ENCODE data around the gene NEMP1.

Gene NEMP1

DNA sequence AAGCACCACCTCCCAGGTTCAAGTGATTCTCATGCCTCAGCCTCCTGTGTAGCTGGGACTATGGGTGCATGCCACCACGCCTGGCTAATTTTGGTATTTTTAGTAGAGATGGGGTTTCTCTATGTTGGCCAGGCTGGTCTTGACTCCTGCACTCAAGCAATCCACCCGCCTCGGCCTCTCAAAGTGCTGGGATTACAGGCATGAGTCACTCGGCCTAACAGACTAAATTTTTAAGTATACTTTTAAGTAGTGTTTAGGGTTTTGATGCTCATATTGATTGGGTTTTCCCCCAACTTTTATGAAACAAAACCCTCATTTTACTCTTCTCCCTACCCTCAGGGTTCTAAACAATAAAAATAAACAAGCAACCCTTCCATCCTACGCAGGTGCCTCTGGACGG, 34.1 kb downstream of the NEMP1 start:
- TF ChIP-seq, protein P1, sequence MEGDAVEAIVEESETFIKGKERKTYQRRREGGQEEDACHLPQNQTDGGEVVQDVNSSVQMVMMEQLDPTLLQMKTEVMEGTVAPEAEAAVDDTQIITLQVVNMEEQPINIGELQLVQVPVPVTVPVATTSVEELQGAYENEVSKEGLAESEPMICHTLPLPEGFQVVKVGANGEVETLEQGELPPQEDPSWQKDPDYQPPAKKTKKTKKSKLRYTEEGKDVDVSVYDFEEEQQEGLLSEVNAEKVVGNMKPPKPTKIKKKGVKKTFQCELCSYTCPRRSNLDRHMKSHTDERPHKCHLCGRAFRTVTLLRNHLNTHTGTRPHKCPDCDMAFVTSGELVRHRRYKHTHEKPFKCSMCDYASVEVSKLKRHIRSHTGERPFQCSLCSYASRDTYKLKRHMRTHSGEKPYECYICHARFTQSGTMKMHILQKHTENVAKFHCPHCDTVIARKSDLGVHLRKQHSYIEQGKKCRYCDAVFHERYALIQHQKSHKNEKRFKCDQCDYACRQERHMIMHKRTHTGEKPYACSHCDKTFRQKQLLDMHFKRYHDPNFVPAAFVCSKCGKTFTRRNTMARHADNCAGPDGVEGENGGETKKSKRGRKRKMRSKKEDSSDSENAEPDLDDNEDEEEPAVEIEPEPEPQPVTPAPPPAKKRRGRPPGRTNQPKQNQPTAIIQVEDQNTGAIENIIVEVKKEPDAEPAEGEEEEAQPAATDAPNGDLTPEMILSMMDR (conservative IDR thresholded peaks at IDR 0.05; ENCODE audit: control insufficient read depth, insufficient read depth, low read depth, low read length), result no peak
- no peak overlapping the region for H3K4me3 ChIP-seq (ENCODE audit: control insufficient read depth, low read depth, low read length)

DNA sequence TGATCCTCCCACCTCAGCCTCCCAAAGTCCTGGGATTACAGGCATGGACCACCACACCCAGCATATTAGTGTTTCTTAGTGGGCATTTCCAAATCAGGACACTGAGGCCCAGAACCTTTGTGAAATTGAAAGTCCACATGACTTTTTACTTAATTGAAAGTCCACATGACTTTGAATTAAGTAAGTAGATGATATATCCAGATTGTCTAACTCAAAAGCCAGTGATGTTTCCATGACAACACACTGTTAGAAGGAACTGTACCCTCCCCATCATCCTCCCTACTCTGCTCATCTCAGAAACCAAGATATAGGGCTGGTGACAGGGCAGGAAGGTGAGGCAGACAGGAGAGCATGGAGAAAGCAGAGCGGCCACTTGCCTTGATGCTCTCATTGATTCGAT, 35.9 kb downstream of the NEMP1 start:
- no peak overlapping the region for H3K4me3 ChIP-seq (ENCODE audit: control insufficient read depth, low read depth, low read length)
- TF ChIP-seq, protein P1 (conservative IDR thresholded peaks at IDR 0.05; ENCODE audit: control insufficient read depth, insufficient read depth, low read depth, low read length), result no peak
- DNase-seq (ENCODE audit: low read depth), result no peak

More for the DNA sequence above, 34.1 kb downstream of the NEMP1 start:
- no peak for DNase-seq (ENCODE audit: low read depth)

DNA sequence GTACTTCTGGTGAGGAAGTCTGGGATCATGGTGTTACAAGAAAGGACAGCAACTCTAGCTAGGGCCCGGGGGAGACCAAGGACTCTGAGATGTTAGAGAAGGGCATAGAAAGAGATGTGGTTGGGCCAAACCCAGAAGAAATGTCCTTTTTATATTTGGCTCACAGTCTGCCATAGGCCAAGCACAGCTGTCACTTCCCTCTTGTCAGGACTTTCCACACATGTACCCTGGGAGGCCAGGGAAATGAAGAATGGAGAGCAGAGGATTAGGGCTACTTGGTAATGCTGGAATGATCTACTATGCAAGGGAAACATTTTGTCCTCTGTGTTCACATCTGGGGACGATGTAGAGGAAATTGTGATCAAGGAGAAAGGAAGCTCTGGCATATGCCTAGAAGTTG, 37.8 kb downstream of the NEMP1 start:
- TF ChIP-seq, protein P1 (conservative IDR thresholded peaks at IDR 0.05; ENCODE audit: control insufficient read depth, insufficient read depth, low read depth, low read length), result no peak
- DNase-seq (ENCODE audit: low read depth), result no peak
- H3K4me3 ChIP-seq (ENCODE audit: control insufficient read depth, low read depth, low read length), result no peak overlapping the region

DNA sequence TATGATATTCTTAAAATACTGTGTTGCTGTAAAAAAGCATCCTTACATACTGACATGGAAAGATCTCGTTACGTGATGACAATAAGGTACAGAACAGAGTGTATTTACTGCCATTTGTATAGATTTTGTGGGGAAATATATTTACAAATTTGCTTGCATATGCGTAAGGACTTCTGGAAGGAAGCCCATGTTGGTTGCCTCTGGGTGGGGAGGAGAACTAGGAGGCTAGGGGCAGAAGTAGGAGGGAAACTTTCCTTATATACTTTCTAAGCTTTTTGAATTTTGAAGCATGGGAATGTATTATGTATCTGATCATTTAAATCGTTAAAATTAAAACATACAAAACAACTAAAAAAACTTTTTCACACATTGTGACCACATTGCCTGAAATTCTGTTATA, 38.4 kb downstream of the NEMP1 start:
- TF ChIP-seq, protein P1 (conservative IDR thresholded peaks at IDR 0.05; ENCODE audit: control insufficient read depth, insufficient read depth, low read depth, low read length), result no peak
- H3K4me3 ChIP-seq (ENCODE audit: control insufficient read depth, low read depth, low read length), result no peak overlapping the region
- no peak for DNase-seq (ENCODE audit: low read depth)

DNA sequence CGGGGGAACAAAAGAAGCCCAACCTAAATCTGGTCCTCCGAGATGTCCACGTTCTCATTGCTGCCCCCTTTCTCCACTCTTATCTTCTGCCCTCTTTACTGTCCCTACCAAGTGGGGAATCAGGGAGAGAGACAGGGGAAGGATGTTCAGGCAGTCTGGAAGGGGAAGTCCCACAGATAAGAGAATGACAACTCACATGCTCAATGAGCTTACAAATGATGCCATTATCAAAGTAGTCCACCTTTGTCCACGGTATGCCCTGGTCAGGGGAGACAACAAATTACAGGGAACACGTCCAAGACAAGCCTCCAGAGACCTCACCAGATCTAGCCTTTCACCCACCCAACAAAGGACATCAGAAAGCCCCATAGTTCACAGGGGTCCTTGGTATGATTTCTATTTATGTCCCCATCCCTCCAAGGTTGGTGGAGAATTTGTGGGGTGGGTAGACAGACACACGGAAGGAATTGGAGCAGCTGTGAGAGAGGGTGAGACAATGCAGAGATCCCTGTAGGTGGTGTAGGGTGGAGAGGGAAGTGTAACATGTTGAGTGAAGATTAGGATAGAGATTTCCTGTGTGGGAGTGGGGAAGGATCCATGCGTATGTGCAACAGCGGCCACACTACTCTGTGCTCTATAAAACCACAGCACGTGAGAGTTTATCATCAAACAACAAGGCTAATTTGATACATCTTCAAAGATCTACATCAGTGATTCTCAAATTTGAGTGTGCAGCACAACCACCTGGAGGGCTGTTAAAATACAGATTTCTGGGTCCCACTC, 39.4 kb downstream of the NEMP1 start:
- TF ChIP-seq, protein P1 (conservative IDR thresholded peaks at IDR 0.05; ENCODE audit: control insufficient read depth, insufficient read depth, low read depth, low read length), result no peak
- H3K4me3 ChIP-seq (ENCODE audit: control insufficient read depth, low read depth, low read length), result no peak overlapping the region
- no peak for DNase-seq (ENCODE audit: low read depth)

DNA sequence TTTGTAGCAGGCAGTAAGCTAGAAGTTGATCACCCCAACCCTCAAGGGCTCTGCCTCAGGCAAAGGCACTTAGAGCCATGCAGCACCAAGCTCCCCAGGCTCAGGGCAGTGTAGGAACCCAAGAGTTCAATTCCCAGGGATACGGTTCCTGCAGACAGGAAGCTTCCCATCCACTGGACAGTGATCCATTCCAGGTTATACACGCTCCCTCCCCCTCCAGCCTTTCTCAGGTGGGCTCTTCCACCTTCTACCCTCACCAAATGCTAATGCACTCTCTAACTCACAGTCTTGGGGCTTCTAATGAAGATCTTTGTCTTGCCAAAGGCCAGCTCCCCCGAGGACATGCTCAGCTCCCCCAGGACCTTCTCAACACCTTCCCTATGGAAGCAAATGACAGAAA, 41.3 kb downstream of the NEMP1 start:
- TF ChIP-seq, protein P1 (conservative IDR thresholded peaks at IDR 0.05; ENCODE audit: control insufficient read depth, insufficient read depth, low read depth, low read length), result no peak
- no peak for DNase-seq (ENCODE audit: low read depth)
- no peak overlapping the region for H3K4me3 ChIP-seq (ENCODE audit: control insufficient read depth, low read depth, low read length)
